Right kidney (tissue), 1 donor: ENCODE data around the gene CDH18.

Source experiments
- DNase-seq: peaks from one replicate; pipeline ENCODE4 v3.0.0-alpha.2; 2016

CDH18 gene

GRCh38 chr5:19584131-19584530, 403.9 kb downstream of the CDH18 start:
- no peak for DNase-seq

GRCh38 chr5:19577882-19578281, 410.1 kb downstream of the CDH18 start:
- DNase-seq, result no peak

DNA sequence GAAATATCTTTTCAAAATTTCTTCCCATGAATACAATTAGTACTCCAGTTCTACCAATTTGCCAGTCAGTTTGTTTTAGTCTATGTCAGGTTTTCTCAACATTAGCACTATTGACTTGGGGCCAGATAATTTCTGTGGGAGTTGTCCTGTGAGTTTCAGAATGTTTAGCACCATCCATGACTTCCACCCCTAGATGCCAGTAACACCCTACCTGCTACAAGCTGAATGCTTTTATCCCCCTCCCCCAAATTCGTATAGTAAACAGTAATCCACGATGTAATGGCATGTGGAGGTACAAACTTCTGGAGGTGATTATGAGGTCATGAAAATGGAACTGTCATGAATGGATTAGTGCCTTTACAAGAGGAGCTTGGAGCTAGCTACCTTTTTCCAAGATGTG, 420.0 kb downstream of the CDH18 start:
- no peak for DNase-seq

GRCh38 chr5:19565466-19565865, 422.5 kb downstream of the CDH18 start:
- no peak for DNase-seq

DNA sequence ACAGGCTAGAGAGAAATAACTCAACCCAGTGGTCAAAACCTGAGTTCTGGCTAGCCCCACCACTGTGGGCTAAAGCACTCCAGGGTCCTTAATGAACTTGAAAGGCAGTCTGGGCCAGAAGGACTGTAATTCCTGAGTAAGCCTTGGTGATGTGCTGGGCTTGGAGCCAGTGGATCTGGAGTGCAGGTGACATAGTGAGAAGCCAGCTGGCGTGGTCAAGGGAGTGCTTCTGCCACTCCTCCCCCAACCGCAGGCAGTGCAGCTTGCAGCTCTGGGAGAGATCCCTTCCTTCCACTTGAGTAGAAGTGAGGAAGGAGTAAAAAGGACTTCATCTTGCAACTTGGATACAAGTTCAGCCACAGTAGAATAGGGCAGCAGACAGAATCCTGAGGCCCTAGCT, 424.0 kb downstream of the CDH18 start:
- DNase-seq, result no peak

- no peak for DNase-seq
Measured at GRCh38 chr5:19555876-19556275, 432.1 kb downstream of the CDH18 start.

- no peak for DNase-seq
Measured at GRCh38 chr5:19555436-19555835, 432.6 kb downstream of the CDH18 start.

- no peak for DNase-seq
Measured at GRCh38 chr5:19554524-19554923, 433.5 kb downstream of the CDH18 start.

DNA sequence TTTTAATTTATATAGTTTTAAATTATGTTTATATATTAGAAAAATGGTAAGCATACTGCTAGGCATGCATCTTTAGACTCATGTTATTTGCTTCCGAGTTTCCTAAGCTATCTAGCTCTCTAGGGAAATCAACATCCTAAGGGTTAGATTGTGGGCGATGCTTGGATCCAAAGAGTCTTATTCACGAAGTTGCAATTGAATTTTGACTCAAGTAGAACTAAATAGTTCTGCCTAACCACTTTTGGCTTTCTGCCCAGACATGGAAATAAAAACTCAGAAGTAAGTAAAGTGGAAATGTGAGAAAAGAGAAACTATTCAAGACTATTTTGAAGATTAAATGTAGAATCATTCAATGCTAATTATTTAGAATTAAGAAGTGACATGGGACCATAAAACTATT, 440.4 kb downstream of the CDH18 start:
- no peak for DNase-seq

DNA sequence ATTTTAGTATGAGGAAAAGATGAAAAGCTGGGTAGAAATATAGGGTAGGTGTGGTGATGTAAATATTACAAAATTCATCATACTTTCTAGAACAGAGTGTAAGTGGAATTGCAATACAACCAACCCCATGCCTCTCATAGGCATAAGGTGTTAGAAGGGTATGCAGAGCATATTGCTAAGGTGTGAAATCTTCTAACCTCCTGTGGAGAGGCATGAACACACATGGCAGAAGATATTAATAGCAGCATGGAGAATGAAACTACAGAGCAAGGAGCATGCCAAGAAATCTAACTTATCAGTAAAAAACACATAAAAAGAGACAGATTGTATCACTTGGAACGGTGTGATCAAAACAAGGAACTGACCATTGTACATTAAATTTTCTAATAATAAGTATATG, 441.5 kb downstream of the CDH18 start:
- no peak for DNase-seq

DNA sequence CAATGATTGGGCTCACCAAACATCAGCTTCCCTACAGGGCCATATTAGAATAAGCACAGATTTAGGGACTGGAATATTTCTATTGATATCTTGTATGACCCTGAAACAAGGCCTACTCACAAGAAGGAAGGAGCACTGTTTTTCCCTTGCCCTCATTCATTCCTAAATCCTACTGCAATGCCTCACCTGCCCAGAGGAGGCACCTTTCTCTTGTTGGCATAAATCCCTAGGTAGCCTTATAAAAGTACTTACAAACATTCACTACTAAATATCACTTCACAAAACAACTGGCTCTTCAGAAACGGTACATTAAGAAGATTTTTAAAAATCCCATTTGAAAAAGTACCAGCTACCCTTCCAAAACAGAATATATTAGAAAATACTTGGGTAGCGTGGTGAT, 449.4 kb downstream of the CDH18 start:
- no peak for DNase-seq

GRCh38 chr5:19536387-19536786, 451.6 kb downstream of the CDH18 start:
- no peak for DNase-seq

DNA sequence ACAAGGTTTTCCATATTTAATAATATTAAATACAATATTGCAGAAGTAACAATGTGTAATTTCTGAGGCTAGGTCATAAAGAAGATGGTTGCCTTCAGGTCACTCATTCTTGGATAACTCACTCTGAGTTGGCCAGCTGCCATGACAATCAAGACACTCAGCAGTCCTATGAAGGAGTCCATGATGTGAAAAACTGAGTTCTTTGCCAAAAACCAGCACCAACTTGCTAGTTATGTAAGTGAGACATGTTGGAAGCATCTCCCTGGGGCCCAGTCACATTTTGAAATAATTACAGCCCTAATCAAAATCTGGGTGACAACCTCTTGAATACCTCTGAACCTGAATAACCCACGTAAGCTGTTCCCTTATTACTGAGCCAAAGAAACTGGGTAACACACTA, 453.2 kb downstream of the CDH18 start:
- DNase-seq, result no peak

DNA sequence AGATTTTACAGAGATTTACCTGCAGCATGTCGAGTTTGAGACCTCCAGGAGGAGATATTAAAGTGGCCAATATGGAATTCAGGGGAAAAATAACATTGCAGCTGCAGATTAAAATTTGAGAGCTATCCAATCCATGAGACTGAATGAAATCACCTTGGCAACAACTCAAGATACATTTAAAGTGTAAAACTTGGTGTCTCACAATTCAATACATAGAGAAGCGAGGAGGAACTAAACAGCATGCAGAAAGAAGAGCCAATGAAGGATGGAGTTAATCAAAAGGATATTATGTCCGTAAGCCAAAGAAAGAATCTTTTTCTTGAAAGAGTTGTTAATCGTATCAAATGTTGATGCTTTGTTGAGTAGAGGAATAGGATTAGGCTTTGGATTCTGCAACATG, 455.1 kb downstream of the CDH18 start:
- DNase-seq, result no peak

DNA sequence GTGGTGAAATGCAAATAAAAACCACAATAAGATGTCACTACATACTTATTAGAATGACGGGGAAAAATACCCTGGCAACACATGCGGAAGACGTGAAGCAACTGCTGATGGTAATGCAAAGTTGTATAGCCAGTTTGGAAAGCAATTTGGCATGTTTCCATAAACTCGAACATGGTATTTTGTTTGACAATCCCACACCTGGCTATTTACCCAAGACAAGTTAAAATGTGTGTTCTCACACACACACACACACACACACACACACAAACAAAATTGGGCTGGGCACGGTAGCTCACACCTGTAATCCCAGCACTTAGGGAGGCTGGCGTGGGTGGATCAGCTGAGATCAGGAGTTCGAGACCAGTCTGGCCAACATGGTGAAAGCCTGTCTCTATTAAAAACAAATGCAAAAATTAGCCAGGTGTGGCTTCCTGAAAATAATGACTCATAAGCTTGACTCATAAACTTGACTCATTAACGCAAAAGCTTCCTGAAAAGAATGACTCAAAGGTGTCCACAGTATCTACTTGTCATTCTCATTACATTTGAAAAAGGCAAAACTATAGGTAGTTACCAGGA, 456.5 kb downstream of the CDH18 start:
- no peak for DNase-seq

DNA sequence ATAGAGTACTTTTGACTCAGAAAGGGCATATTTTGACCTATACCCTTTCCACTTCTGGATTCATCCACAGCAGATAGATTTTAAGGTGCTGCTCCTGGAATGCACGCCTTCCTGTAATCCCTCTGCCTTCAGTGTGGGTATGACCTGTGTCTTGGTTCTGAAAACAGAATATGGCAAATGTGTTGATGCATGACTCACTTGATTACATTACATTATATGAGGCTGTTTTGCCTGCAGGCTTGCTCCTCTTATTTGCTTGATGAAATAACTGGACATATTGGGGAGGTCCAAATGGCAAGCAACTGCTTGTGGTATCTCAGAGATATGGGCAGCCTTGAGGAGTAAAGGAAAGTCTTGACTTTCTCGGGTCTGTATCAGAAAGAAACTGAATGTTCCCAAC, 468.6 kb downstream of the CDH18 start:
- DNase-seq, result no peak

GRCh38 chr5:19498852-19499251, 489.1 kb downstream of the CDH18 start:
- DNase-seq, result no peak

- no peak for DNase-seq
Measured at GRCh38 chr5:19497229-19497815, 490.7 kb downstream of the CDH18 start.

- DNase-seq, result no peak
Measured at GRCh38 chr5:19496056-19496455, 491.9 kb downstream of the CDH18 start.

GRCh38 chr5:19492861-19493260, 495.1 kb downstream of the CDH18 start:
- DNase-seq, result no peak

GRCh38 chr5:19488786-19489185, 499.2 kb downstream of the CDH18 start:
- no peak for DNase-seq

DNA sequence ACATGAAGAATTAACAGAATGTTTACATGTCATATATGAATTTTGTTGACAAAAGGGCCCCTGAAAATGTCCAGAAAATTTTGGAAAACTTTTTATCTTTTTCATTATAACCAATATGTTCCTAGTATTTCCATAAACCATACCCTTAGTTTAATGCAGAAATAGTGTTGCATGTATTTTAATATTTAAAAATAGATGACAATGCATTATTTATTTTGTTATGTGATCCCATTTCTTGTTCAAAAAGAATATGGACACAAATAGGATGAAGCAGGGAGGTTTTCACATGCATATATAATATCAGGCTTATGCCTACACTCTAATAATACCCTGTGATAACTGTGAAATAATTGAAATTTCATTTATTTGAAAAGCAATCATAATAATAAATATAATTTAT, 500.5 kb downstream of the CDH18 start:
- no peak for DNase-seq

DNA sequence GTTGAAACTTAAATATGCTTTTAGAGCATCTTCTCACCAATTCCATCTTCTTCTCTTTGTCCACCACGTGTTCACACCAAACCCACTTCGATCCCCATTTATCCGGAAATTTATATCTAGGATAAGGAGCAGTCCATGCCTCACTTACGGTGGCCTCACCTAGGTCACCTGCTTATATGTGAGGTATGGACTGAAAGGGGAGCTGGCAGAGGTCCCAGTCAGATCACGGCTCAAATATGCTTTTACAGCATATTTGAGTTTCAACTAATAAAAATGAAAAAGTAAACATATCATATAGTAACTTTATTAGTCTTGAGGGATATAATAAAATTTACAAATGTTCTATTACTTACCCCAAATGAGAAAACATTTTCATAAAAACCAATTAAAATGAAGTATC, 508.4 kb downstream of the CDH18 start:
- no peak for DNase-seq

DNA sequence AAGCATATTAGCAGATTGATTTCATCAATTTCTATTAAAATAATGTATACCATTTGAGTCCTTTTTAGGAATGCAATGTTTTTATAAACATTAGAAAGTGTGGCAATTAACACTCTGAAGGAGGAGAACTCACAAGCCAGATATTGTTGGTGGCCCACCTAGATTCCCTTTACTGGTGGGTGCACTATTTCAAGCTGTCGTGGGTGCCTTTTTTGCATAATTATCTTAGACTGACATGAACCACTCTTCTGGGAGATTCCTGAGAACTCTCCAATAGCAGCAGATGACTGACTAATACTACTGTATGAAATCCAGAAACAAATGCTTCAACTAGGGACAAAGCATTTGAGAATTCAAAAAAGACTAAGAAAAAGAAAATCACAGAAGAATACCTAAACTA, 526.0 kb downstream of the CDH18 start:
- DNase-seq, result no peak

DNA sequence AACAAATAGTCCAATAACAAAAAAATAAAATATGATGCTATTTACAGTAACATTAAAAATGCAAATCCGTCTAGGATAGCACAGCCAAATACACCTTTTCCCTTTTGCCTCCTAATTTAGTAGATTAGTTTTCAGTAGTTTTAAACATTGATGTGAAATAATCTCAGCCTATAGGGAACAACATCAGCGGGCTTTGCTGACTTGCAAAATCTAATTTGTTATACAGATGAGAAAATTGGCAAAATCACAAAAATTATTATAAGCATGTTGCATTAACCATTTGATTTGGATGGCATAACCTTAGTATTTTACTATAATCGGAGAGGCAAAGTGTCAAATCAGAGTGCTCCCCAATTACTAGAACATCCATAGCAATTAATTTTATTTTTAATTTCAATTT, 563.5 kb downstream of the CDH18 start:
- DNase-seq, result no peak
